ENCODE measurements around the gene IRF2BP2. TPM values are rescaled to one million over a fixed set of nuclear protein-coding genes. Genes with fewer than 3 reads are reported as not detected.

IRF2BP2 gene
- total and polyA plus RNA-seq, 7 experiments from 2014 or later: 28.7 to 413 (median 159) TPM

DNA sequence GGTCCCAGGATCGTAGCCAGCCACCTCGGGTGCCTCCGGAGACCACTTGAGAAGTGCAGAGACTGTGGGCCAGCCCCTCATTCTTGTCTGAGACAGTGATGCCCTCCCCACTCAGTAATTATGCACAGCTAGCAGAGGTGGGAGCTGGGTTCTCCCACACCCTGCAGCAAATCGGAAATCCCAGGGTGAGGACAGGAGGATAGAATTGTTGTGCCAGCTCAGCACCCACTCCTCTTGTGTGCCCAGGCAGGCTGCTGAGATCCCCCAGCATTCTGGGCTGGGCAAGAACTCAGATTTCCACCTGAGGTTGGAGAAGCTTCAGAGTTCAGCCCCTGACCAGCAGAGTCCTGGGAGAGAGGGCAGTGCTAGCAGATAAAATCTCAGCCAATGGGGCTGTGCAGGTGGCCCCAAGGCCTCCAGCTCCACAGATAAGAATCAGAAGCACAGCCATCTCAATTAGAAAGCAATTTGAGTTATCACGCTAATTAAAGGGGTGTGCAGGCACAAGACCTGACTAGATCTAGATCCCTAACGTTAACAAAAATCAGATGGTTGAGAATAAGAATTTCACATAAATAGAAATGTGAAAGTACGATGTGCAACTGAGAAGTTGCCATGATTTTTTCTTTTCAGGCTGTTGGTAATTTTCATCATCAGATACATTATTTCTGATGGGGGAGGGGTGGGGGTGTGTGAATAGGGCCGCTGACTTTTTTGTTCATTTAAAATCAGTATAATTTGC, 45.5 kb upstream of the IRF2BP2 start:
- Mint-ChIP-seq H3K4me1 (peaks cover 0 to 13% (median 8%) of the 10 kb centered on the region in 7 donors), H3K4me3 (no peak overlapping the region), H3K9me3 (peaks cover 0 to 2% (median 0%) of the 10 kb centered on the region in 11 donors), H3K27me3 (peaks cover 0 to 6% (median 0%) of the 10 kb centered on the region in 5 donors), H3K36me3 (peaks cover 0 to 2% (median 0%) of the 10 kb centered on the region in 5 donors), H3K27ac (no peak overlapping the region)
- Histone ChIP-seq H3K4me3 (ENCODE audit: low read length) (no peak overlapping the region), H3K9me3 (ENCODE audit: control insufficient read depth in 2 of 3, low read length in 3 of 3) (no peaks in the 10 kb centered on the region), H3K36me3 (ENCODE audit: control insufficient read depth in 2 of 3, insufficient read depth in 3 of 3, low read length in 3 of 3) (no peaks in the 10 kb centered on the region), H3K4me1 (ENCODE audit: control insufficient read depth in 2 of 2, insufficient read depth in 2 of 2, low read length in 2 of 2) (no peaks in the 10 kb centered on the region), H3K27me3 (ENCODE audit: control insufficient read depth in 2 of 2, insufficient read depth in 2 of 2, low read length in 2 of 2) (no peaks in the 10 kb centered on the region), H3K27ac (ENCODE audit: low read depth, low read length) (no peak overlapping the region)
- ChIA-PET POLR2A (no interaction called here), CTCF (no interaction called here)
- intact Hi-C loops (cut with micrococcal nuclease): loop anchor here in 1 of 2 donors (5.0 kb wide), 1 partner anchor 43 kb away; the partner anchor contains the start of gene IRF2BP2
- DNase-seq: no peak
- ATAC-seq: no peak

DNA sequence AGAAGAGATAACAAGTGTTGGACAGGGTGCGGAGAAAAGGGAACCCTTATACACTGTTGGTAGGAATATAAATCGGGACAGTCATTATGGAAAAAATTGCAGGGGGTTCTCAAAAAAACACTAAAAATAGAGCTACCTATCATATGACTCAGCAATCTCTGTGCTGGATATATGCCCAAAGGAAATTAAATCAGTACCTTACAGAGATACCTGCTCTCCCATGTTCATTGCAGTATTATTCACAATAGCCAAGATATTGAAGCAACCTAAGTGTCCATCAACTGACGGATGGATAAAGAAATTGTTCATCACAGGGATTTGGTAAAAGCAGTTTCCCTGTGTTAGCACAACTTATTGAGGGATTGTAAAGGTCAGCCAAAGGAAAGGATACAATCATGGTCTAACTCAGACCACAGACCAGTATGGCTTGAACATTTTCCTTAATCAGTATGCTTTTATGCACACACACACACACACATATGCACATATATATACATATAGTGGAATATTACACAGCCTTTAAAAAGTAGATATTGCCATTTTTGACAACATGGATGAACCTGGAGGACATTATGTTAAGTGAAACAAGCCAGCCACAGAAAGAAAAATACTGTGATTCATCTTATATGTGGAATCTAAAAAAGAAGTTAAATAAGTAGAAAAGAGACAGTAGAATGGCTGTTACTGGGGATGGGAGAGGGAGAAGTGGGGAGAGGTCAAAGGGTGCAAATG, 44.2 kb upstream of the IRF2BP2 start:
- Mint-ChIP-seq H3K9me3 (peaks cover 0 to 4% (median 0%) of the 10 kb centered on the region in 11 donors), H3K4me1 (peaks cover 0 to 13% (median 8%) of the 10 kb centered on the region in 7 donors), H3K36me3 (peaks cover 0 to 3% (median 0%) of the 10 kb centered on the region in 5 donors), H3K27ac (peak overlapping the region in 1 of 9 donors; percentile 22), H3K27me3 (peaks cover 0 to 6% (median 0%) of the 10 kb centered on the region in 5 donors), H3K4me3 (no peak overlapping the region)
- no peak overlapping the region for H3K4me3 ChIP-seq (ENCODE audit: low read length)
- DNase-seq: no peak
- H3K27me3 ChIP-seq (ENCODE audit: control insufficient read depth in 2 of 2, insufficient read depth in 2 of 2, low read length in 2 of 2): no peaks in the 10 kb centered on the region
- intact Hi-C loops (cut with micrococcal nuclease): no loop called here
- no peaks in the 10 kb centered on the region for H3K9me3 ChIP-seq (ENCODE audit: control insufficient read depth in 2 of 3, low read length in 3 of 3)
- ATAC-seq: no peak
- no peaks in the 10 kb centered on the region for H3K36me3 ChIP-seq (ENCODE audit: control insufficient read depth in 2 of 3, insufficient read depth in 3 of 3, low read length in 3 of 3)
- ChIA-PET CTCF (no interaction called here), POLR2A (no interaction called here)
- no peak overlapping the region for H3K27ac ChIP-seq (ENCODE audit: low read depth, low read length)
- H3K4me1 ChIP-seq (ENCODE audit: control insufficient read depth in 2 of 2, insufficient read depth in 2 of 2, low read length in 2 of 2): no peaks in the 10 kb centered on the region

DNA sequence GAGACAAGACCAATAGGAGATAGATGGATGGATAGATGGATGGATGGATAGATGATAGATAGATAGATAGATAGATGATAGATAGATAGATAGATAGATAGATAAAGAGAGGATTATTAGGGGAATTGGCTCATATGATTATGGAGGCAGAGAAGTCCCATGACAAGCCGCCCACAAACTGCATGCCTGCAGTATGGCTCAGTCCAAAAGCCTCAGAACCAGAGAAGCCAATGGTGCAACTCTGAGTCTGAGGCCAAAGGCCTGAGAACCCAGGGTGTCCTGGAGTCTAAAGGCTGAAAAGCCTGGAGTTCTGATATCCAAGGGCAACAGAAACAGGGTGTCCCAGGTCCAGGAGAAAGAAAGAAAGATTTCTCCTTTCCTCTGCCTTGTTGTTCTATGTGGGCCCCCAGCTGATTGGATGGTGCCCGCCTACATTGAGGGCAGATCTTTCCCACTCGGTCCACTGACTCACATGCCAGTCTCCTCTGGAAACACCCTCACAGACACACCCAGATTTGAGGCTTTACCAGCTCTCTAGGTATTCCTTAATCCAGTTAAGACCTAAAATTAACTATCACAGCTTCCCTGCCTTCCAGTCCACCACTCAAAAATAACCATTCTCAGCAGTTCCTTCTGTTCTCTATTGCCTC, 39.6 kb upstream of the IRF2BP2 start:
- H3K36me3 ChIP-seq (ENCODE audit: control insufficient read depth in 2 of 3, insufficient read depth in 3 of 3, low read length in 3 of 3): no peaks in the 10 kb centered on the region
- H3K9me3 Mint-ChIP-seq: peaks cover 0 to 19% (median 4%) of the 10 kb centered on the region in 11 donors
- H3K27ac ChIP-seq (ENCODE audit: low read depth, low read length): no peak overlapping the region
- POLR2A ChIA-PET: interaction anchor here (1.0 to 1.1 kb wide), 2 partner anchors 9 to 38 kb away, joined by 3 read pairs; no protein-coding TSS in a partner anchor
- H3K27me3 Mint-ChIP-seq: peaks cover 0 to 6% (median 0%) of the 10 kb centered on the region in 5 donors
- DNase-seq: no peak
- intact Hi-C loops (cut with micrococcal nuclease): loop anchor here in 1 of 2 donors (5.0 kb wide), 1 partner anchor 33 kb away; no protein-coding TSS in a partner anchor
- H3K27ac Mint-ChIP-seq: no peak overlapping the region
- CTCF ChIA-PET: no interaction called here
- H3K36me3 Mint-ChIP-seq: peaks cover 0 to 13% (median 3%) of the 10 kb centered on the region in 5 donors
- H3K27me3 ChIP-seq (ENCODE audit: control insufficient read depth in 2 of 2, insufficient read depth in 2 of 2, low read length in 2 of 2): no peaks in the 10 kb centered on the region
- H3K4me1 ChIP-seq (ENCODE audit: control insufficient read depth in 2 of 2, insufficient read depth in 2 of 2, low read length in 2 of 2): no peaks in the 10 kb centered on the region
- H3K4me3 Mint-ChIP-seq: no peak overlapping the region
- no peak for ATAC-seq
- no peaks in the 10 kb centered on the region for H3K9me3 ChIP-seq (ENCODE audit: control insufficient read depth in 2 of 3, low read length in 3 of 3)
- H3K4me1 Mint-ChIP-seq: peaks cover 0 to 2% (median 0%) of the 10 kb centered on the region in 7 donors
- H3K4me3 ChIP-seq (ENCODE audit: low read length): no peak overlapping the region

DNA sequence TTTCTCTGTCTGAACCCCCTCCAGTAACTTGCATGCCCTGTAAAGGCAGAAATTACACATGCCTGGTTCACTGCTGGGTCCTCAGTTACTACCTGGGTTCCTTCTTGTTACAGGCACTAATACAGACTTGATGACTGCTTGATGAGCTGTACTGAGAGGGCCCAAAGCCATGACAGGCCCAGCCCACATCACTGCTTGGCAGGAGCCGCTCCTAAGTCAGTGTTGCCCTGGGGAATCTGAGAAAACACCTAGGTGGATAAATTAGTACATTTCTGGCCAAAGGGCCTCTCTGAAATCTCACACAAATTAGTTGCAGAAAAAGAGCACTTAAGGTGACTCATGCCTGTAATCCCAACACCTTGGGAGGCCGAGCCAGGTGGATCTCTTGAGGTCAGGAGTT, 37.8 kb upstream of the IRF2BP2 start:
- no peak overlapping the region for H3K27ac Mint-ChIP-seq
- POLR2A ChIA-PET: interaction anchor here (0.6 kb wide), 1 partner anchor 26 kb away, joined by 5 read pairs; no protein-coding TSS in a partner anchor
- peaks cover 0 to 19% (median 4%) of the 10 kb centered on the region in 11 donors for H3K9me3 Mint-ChIP-seq
- Histone ChIP-seq H3K27me3 (ENCODE audit: control insufficient read depth in 2 of 2, insufficient read depth in 2 of 2, low read length in 2 of 2) (no peaks in the 10 kb centered on the region), H3K4me1 (ENCODE audit: control insufficient read depth in 2 of 2, insufficient read depth in 2 of 2, low read length in 2 of 2) (no peaks in the 10 kb centered on the region), H3K9me3 (ENCODE audit: control insufficient read depth in 2 of 3, low read length in 3 of 3) (no peaks in the 10 kb centered on the region), H3K4me3 (ENCODE audit: low read length) (no peak overlapping the region), H3K36me3 (ENCODE audit: control insufficient read depth in 2 of 3, insufficient read depth in 3 of 3, low read length in 3 of 3) (no peaks in the 10 kb centered on the region), H3K27ac (ENCODE audit: low read depth, low read length) (no peak overlapping the region)
- intact Hi-C loops (cut with micrococcal nuclease): loop anchor here in 1 of 2 donors (5.0 kb wide), 1 partner anchor 35 kb away; no protein-coding TSS in a partner anchor
- CTCF ChIA-PET: no interaction called here
- ATAC-seq (no peak), DNase-seq (no peak)
- peaks cover 0 to 2% (median 0%) of the 10 kb centered on the region in 7 donors for H3K4me1 Mint-ChIP-seq
- H3K27me3 Mint-ChIP-seq: peaks cover 0 to 4% (median 0%) of the 10 kb centered on the region in 5 donors
- H3K36me3 Mint-ChIP-seq: peaks cover 0 to 12% (median 3%) of the 10 kb centered on the region in 5 donors
- H3K4me3 Mint-ChIP-seq: no peak overlapping the region

DNA sequence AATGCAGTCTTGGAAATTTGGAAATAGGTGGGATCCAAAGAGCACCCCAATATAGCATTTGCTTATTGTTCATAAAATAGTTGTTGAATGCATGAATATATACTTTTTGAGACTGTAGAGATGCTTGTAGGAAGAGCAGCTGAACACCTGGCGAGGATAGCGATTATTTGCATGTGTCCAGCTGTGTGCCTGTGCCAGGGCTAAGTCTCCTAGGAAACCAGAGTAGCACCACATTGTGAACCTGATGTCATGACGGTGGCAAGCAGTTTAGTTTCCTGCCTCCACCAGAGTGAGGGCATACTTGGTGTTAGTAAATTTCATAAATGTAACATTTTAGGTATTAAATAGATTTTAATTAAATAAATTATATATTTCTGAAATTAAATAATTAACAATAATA, 37.3 kb upstream of the IRF2BP2 start:
- Histone ChIP-seq H3K9me3 (ENCODE audit: control insufficient read depth in 2 of 3, low read length in 3 of 3) (no peaks in the 10 kb centered on the region), H3K4me3 (ENCODE audit: low read length) (no peak overlapping the region), H3K27me3 (ENCODE audit: control insufficient read depth in 2 of 2, insufficient read depth in 2 of 2, low read length in 2 of 2) (no peaks in the 10 kb centered on the region), H3K36me3 (ENCODE audit: control insufficient read depth in 2 of 3, insufficient read depth in 3 of 3, low read length in 3 of 3) (no peaks in the 10 kb centered on the region), H3K4me1 (ENCODE audit: control insufficient read depth in 2 of 2, insufficient read depth in 2 of 2, low read length in 2 of 2) (no peaks in the 10 kb centered on the region), H3K27ac (ENCODE audit: low read depth, low read length) (no peak overlapping the region)
- DNase-seq (no peak), ATAC-seq (no peak)
- intact Hi-C loops (cut with micrococcal nuclease): loop anchor here in 1 of 2 donors (5.0 kb wide), 1 partner anchor 35 kb away; no protein-coding TSS in a partner anchor
- H3K9me3 Mint-ChIP-seq: peaks cover 0 to 19% (median 4%) of the 10 kb centered on the region in 11 donors
- CTCF ChIA-PET: no interaction called here
- peaks cover 0 to 2% (median 0%) of the 10 kb centered on the region in 7 donors for H3K4me1 Mint-ChIP-seq
- no peak overlapping the region for H3K27ac Mint-ChIP-seq
- H3K4me3 Mint-ChIP-seq: no peak overlapping the region
- H3K36me3 Mint-ChIP-seq: peaks cover 0 to 12% (median 3%) of the 10 kb centered on the region in 5 donors
- POLR2A ChIA-PET: no interaction called here
- peaks cover 0 to 4% (median 0%) of the 10 kb centered on the region in 5 donors for H3K27me3 Mint-ChIP-seq

DNA sequence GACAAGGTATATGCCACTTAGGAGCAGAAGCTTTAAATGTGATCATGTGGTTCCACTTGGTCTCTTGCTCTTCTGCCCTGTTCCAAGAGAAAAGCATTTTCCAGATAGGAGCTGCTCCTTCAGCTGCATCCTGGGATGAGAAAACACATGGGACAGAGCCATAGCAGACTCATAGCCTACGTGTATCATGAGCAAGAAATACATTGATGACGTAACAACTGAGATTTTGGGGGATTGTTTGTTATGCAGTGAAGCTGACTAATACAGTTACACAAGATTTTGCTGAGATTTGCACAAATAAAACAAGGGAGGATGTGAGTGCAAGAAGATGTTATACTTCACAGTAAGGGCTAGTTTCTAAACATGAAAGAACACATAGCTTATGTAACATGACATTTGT, 36.0 kb upstream of the IRF2BP2 start:
- ATAC-seq (peak; percentile 16), DNase-seq (no peak)
- H3K36me3 Mint-ChIP-seq: peaks cover 0 to 12% (median 3%) of the 10 kb centered on the region in 5 donors
- H3K9me3 ChIP-seq (ENCODE audit: control insufficient read depth in 2 of 3, low read length in 3 of 3): no peaks in the 10 kb centered on the region
- no peaks in the 10 kb centered on the region for H3K36me3 ChIP-seq (ENCODE audit: control insufficient read depth in 2 of 3, insufficient read depth in 3 of 3, low read length in 3 of 3)
- CTCF ChIA-PET: interaction anchor here (0.5 kb wide), 1 partner anchor 189 kb away, joined by 3 read pairs; no protein-coding TSS in a partner anchor
- intact Hi-C loops (cut with micrococcal nuclease): loop anchor here in 1 of 2 donors (5.0 kb wide), 1 partner anchor 36 kb away; no protein-coding TSS in a partner anchor
- H3K27me3 Mint-ChIP-seq: peaks cover 0 to 4% (median 0%) of the 10 kb centered on the region in 5 donors
- peaks cover 0 to 3% (median 0%) of the 10 kb centered on the region in 7 donors for H3K4me1 Mint-ChIP-seq
- H3K27ac ChIP-seq (ENCODE audit: low read depth, low read length): no peak overlapping the region
- POLR2A ChIA-PET: interaction anchor here (0.6 kb wide), 1 partner anchor 69 kb away, joined by 3 read pairs; no protein-coding TSS in a partner anchor
- H3K27ac Mint-ChIP-seq: no peak overlapping the region
- no peaks in the 10 kb centered on the region for H3K27me3 ChIP-seq (ENCODE audit: control insufficient read depth in 2 of 2, insufficient read depth in 2 of 2, low read length in 2 of 2)
- H3K4me3 Mint-ChIP-seq: no peak overlapping the region
- H3K4me1 ChIP-seq (ENCODE audit: control insufficient read depth in 2 of 2, insufficient read depth in 2 of 2, low read length in 2 of 2): no peaks in the 10 kb centered on the region
- peaks cover 0 to 19% (median 4%) of the 10 kb centered on the region in 11 donors for H3K9me3 Mint-ChIP-seq
- no peak overlapping the region for H3K4me3 ChIP-seq (ENCODE audit: low read length)

All from naive thymus-derived CD4-positive, alpha-beta T cell (primary cell).